NCI-H2029 (cell line): ENCODE results near the gene NOS3.

Experiments
- DNase-seq: peaks from one replicate; lab custom pipeline; 2025; lab: John Stamatoyannopoulos, UW

Gene NOS3

DNA sequence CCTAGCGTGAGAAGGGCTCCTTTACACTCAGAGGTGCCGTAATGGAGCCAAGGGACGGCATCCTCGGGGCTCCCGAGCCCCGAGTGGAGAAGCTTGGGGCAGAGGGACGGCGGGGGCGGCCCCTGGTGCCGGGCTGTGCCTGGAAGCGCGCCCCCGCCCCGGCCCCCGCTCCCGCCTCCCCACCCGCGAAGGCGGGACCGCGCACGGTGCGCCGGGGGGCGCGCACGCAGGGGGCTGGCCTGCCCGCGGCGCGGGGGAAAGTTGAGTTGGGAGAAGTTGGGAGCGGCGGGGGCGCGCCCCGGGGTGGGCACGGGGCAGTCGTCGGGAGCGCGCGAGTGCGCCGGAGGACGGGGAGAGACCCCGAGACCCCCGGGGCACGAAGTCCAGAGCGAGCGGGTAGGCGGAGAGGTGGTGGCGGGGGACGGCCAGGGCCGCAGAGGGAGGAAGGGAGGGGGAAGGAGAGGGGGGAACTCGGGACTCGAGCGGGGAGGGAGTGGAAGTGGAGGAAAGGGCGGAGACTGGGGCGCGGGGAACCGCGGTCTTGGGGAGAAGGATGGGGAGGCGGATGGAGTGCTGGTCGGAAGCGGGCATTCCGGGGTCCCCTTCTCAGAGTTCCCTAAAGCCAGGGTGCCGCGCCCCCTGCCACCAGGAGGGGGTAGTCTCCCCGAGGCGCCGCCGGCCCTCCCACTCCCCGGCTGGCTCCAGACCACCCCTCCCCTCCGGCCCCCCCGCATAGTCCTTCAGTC lies 68.7 kb downstream of the NOS3 start, which contains the start of gene SLC4A2:
SLC4A2 (plus strand) TSS at position 223 of the 746 bp plus-strand sequence. CDS start 2,399 bp downstream, outside the sequence.
- peak; percentile 42 for DNase-seq

DNA sequence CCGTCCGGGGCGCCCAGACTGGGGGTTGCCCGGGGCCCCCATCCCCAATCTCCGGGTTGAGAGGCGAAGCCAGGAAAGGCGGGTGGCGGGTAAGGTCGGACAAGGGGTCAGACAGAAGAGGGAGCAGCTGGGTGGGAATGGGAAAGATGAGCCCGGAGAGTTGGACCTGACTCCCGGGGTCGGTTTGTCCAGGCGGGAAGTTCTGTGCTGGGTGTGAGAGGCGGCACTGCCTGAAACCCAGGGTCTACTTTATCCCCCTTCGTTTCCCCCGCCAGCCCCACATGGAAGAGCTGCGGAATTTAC lies 69.2 kb downstream of the NOS3 start:
- DNase-seq: no peak

- DNase-seq: no peak
Measured at GRCh38 chr7:151060416-151061212, 69.8 kb downstream of the NOS3 start.

GRCh38 chr7:151061213-151062110 lies 70.6 kb downstream of the NOS3 start:
- no peak for DNase-seq

DNA sequence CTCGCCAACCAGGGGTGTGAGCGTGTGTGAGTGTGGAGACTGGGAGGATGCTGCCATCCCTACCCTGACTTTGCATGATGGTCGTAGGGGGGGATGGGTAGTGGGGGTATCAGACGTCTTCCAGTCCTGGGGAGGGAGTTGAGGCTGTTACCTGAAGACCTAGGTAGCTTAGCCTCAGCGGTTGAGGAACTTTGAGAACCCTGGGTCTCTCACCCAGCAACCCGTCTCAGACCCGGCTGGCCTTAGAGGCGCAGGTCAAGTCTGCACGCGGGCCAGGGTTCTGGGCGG lies 71.2 kb downstream of the NOS3 start:
- no peak for DNase-seq

DNA sequence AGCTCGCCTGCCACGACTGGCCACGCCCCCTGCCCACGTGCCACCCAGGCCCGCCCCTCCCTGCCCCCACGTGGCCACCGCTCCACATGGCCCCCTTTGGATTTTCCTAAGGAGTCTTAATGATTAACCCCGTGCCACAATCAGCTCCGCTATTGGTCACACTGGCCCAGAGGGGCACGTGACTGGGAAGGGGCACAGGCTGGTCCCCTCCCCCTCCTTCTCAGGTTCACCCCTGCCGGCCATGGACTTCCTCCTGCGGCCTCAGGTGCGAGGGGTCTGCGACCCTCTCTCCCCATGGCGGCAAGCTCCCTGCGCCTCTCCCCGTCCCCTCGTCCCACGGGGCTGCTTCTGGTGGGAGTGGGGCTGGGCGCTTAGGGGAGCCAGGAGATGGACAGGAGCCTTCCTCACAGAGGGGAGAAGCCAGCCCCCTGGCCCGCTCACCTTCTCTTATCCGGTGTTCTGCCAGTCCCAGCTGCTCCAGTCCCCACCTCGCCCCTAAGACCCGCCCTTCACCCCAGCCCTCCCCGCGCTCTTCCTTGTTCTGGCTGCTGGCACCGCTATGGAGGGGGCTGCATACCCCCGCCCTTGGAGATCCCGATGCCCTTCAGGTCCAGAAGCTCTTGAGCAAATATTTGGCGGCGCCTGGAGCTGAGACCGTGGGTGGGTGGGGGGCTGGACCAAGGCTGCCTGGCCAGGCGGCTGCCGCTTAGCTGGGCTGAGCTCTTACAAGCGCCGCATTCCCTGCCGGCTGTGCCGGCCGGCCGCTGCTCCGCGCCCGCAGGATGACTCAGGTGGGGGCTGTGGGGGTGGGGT lies 71.8 kb downstream of the NOS3 start:
- DNase-seq: no peak

GRCh38 chr7:151063212-151063561 lies 72.4 kb downstream of the NOS3 start:
- DNase-seq: no peak
